Tibial nerve (tissue), 4 donors: ENCODE measurements around the gene BRSK2. TPM values are rescaled to one million over a fixed set of nuclear protein-coding genes. Genes with fewer than 3 reads are reported as not detected.
A peak's percentile ranks its signal among the peaks of the same experiment; 100 is the strongest.

Experiments
- DNase-seq, 2 donors: peaks; one replicate each; pipeline ENCODE4 v3.0.0-alpha.2; 2019; ENCODE audit warnings: low spot score in 2 of 2
- H3K27ac ChIP-seq, 4 donors: fragments of 200-600 bp; sonication (generic) in 3 of 4; one replicate each; pipeline ENCODE4 v1.5.1; 2017 to 2019; ENCODE audit warnings: mild to moderate bottlenecking in 1 of 4
- H3K27me3 ChIP-seq, 2 donors: fragments of 200-600 bp; sonication (generic) in 1 of 2; one replicate each; pipeline versions ENCODE4 v1.5.1 to v1.6.0; 2017 to 2019
- H3K36me3 ChIP-seq, 3 donors: fragments of 200-600 bp; sonication (generic); one replicate each; pipeline ENCODE4 v1.5.1; 2018 to 2019
- H3K4me1 ChIP-seq, 4 donors: fragments of 200-600 bp; sonication (generic) in 3 of 4; one replicate each; pipeline ENCODE4 v1.5.1; 2017 to 2019
- H3K4me3 ChIP-seq, 4 donors: fragments of 200-600 bp; sonication (generic) in 3 of 4; one replicate each; pipeline ENCODE4 v1.5.1; 2017 to 2019; ENCODE audit warnings: mild to moderate bottlenecking in 1 of 4, moderate library complexity in 1 of 4
- H3K9me3 ChIP-seq, 4 donors: fragments of 200-600 bp; sonication (generic) in 3 of 4; one replicate each; pipeline ENCODE4 v1.5.1; 2017 to 2019
- EP300 ChIP-seq, 2 donors: sonication (generic); formaldehyde crosslinking; IDR thresholded peaks; one replicate each; pipeline ENCODE4 v1.6.1; 2017; ENCODE audit warnings: antibody characterized with exemption in 2 of 2, mild to moderate bottlenecking in 1 of 2
- POLR2A ChIP-seq, 2 donors: fragments of 450-650 bp; IDR thresholded peaks; one replicate each; pipeline ENCODE4 v1.6.1; 2017; ENCODE audit warnings: antibody characterized with exemption in 2 of 2, mild to moderate bottlenecking in 2 of 2, moderate library complexity in 2 of 2
- WGBS, 2 donors: methylation state at CpG; one replicate each; pipeline ENCODE4 v1.1.5; 2018; 5-methylcytosine and 5-hydroxymethylcytosine counted together
- total RNA-seq, 4 donors: library from RNA; depleted of rRNA; stranded (reverse); fragments of >200 nt; gene quantifications; one replicate each; pipeline ENCODE4 v1.1.0, GENCODE V29; 2016
- TF ChIP-seq, protein P1 (sequence below), 5 experiments: fragments of 200-600 bp in 3 of 5; fragments of 450-650 bp in 2 of 5; sonication (generic) in 3 of 5; IDR thresholded peaks; one replicate each; pipeline ENCODE4 v1.5.1; 2016 to 2019; ENCODE audit warnings: antibody characterized with exemption in 5 of 5, mild to moderate bottlenecking in 3 of 5, moderate library complexity in 2 of 5

Gene BRSK2
- total RNA-seq, 4 donors from 2014 or later, result 2.4 to 7.8 (median 4.6) TPM

DNA sequence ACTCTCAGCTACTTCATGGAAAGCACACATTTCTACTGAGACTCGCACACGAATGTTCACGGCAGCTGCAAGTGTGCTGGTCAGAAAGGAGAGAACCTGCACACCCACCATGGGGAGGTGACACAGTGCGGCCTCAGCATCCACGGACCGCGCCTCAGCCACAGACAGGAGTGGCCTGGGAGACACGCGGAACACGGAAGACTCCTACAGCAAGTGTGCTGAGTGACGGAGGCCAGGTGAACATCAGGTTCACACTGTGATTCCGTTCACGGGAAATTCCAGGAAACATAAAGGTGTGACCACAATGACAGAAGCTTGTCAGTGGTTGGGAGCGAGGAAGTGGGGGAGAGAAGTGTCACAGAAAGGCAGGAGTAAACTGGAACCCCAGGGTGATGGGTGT lies 110.2 kb downstream of the BRSK2 start:
- Histone ChIP-seq H3K9me3 (no peaks in the 10 kb centered on the region), H3K4me1 (peaks cover 0 to 49% (median 21%) of the 10 kb centered on the region in 4 donors), H3K27me3 (no peaks in the 10 kb centered on the region), H3K27ac (no peak overlapping the region), H3K36me3 (peaks cover 0 to 19% (median 0%) of the 10 kb centered on the region in 3 donors), H3K4me3 (no peak overlapping the region)
- TF ChIP-seq POLR2A (IDR thresholded peaks at IDR 0.05) (no peak), EP300 (IDR thresholded peaks at IDR 0.05) (no peak)
- TF ChIP-seq, protein P1, sequence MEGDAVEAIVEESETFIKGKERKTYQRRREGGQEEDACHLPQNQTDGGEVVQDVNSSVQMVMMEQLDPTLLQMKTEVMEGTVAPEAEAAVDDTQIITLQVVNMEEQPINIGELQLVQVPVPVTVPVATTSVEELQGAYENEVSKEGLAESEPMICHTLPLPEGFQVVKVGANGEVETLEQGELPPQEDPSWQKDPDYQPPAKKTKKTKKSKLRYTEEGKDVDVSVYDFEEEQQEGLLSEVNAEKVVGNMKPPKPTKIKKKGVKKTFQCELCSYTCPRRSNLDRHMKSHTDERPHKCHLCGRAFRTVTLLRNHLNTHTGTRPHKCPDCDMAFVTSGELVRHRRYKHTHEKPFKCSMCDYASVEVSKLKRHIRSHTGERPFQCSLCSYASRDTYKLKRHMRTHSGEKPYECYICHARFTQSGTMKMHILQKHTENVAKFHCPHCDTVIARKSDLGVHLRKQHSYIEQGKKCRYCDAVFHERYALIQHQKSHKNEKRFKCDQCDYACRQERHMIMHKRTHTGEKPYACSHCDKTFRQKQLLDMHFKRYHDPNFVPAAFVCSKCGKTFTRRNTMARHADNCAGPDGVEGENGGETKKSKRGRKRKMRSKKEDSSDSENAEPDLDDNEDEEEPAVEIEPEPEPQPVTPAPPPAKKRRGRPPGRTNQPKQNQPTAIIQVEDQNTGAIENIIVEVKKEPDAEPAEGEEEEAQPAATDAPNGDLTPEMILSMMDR (IDR thresholded peaks at IDR 0.05), result no peak
- no peak for DNase-seq
- WGBS, 2 donors, result 94 to 98% methylated on average over 14 of the region's 14 CpGs

DNA sequence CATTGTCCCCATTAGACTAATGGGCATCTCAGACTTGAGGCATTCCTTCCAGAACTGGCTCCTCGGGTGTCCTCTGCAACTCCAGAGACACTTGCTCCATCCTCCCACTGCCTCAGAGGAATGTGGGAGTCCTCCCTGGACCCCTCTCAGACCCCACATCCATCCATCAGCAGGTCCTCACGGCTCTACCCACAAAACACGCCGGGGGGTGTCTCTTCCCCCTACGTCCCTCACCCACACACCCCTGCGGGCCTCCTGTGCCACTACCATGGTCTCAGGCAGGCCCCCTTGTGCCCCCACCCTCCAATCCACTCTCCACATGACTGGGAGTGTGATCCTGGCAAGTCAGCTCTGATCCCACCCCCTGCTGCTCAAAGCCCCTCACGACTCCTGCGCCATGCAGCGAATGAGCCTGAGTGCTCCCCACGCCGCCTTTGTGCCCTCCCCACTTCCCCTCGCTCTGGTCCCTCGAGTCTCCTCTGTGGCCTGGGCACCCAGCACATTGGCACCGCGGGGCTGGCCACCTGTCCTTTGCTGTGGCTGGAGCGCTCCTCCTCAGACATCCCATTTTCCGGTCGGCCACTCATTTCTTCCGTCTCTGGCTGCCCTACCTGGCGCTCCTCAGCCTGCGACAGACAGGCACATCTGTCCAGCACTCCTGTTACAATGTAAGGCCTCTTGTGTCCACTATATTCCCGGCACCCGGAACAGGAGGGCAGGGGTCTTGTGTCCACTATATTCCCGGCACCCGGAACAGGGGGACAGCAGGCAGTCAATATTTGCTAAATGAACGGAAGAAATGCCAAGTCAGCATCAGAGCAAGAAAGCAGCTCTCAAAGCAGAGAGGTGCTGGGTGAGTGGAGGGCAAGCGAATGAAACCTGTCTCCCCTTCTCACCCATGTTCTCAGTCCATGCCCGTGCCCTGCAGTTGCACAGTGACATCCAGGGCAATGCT lies 111.0 kb downstream of the BRSK2 start:
- TF ChIP-seq, protein P1 (IDR thresholded peaks at IDR 0.05), result no peak
- TF ChIP-seq EP300 (IDR thresholded peaks at IDR 0.05) (no peak), POLR2A (IDR thresholded peaks at IDR 0.05) (no peak)
- no peaks in the 10 kb centered on the region for H3K9me3 ChIP-seq
- DNase-seq, result no peak
- no peaks in the 10 kb centered on the region for H3K27me3 ChIP-seq
- H3K4me3 ChIP-seq, result no peak overlapping the region
- H3K27ac ChIP-seq, result no peak overlapping the region
- WGBS, 2 donors, result 91 to 92% methylated on average over 27 to 28 of the region's 28 CpGs
- peaks cover 0 to 56% (median 21%) of the 10 kb centered on the region in 4 donors for H3K4me1 ChIP-seq
- peaks cover 0 to 19% (median 0%) of the 10 kb centered on the region in 3 donors for H3K36me3 ChIP-seq

GRCh38 chr11:1501421-1502167 lies 111.9 kb downstream of the BRSK2 start:
- WGBS, 2 donors, result 86 to 89% methylated on average over 23 to 25 of the region's 25 CpGs
- DNase-seq, result no peak
- peak overlapping the region in 1 of 4 donors; percentile 75 for H3K27ac ChIP-seq

GRCh38 chr11:1502168-1502953 lies 112.6 kb downstream of the BRSK2 start:
- H3K4me3 ChIP-seq, result no peak overlapping the region
- no peaks in the 10 kb centered on the region for H3K27me3 ChIP-seq
- H3K4me1 ChIP-seq, result peaks cover 0 to 60% (median 30%) of the 10 kb centered on the region in 4 donors
- 81 to 88% methylated on average over 14 to 24 of the region's 24 CpGs for WGBS, 2 donors
- TF ChIP-seq, protein P1 (IDR thresholded peaks at IDR 0.05), result no peak
- TF ChIP-seq POLR2A (IDR thresholded peaks at IDR 0.05) (no peak), EP300 (IDR thresholded peaks at IDR 0.05) (no peak)
- peak overlapping the region in 1 of 4 donors; percentile 75 for H3K27ac ChIP-seq
- peaks cover 0 to 19% (median 0%) of the 10 kb centered on the region in 3 donors for H3K36me3 ChIP-seq
- H3K9me3 ChIP-seq, result no peaks in the 10 kb centered on the region
- no peak for DNase-seq

More at GRCh38 chr11:1501421-1502167, 111.9 kb downstream of the BRSK2 start:
- Histone ChIP-seq H3K4me3 (no peak overlapping the region), H3K36me3 (peaks cover 0 to 19% (median 0%) of the 10 kb centered on the region in 3 donors), H3K27me3 (no peaks in the 10 kb centered on the region), H3K4me1 (peaks cover 0 to 60% (median 24%) of the 10 kb centered on the region in 4 donors), H3K9me3 (no peaks in the 10 kb centered on the region)
- TF ChIP-seq POLR2A (IDR thresholded peaks at IDR 0.05) (no peak), EP300 (IDR thresholded peaks at IDR 0.05) (no peak)
- TF ChIP-seq, protein P1 (IDR thresholded peaks at IDR 0.05), result no peak
